ENCODE results near the gene MARVELD3.

DNA sequence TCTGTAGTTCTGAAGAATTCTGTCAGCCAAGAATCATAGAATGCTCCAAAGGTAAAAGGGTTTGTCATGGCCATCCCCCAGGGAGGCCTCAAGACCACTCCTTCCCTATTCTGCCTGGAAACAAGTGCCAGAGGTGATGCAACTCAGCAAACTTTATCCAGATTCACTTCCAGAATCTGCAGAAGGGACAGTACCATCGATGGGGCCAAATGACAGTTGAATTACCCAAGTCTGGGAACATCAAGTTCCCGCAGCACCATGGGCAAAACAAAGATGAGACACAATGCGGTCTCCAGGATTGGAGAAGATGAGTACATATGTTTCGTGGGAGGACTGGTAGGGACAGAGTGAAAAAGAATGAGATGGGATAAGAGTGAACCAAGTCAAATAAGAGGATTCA, 35.4 kb upstream of the MARVELD3 start:
- TF ChIP-seq EZH2 (IDR thresholded peaks at IDR 0.05; ENCODE audit: insufficient read depth, poor library complexity, severe bottlenecking) (no peak), EZH2phosphoT487 (IDR thresholded peaks at IDR 0.05; ENCODE audit: insufficient read depth, low read depth) (no peak)
